H1 (cell line): ENCODE data around the gene MTARC2. TPM values are rescaled to one million over a fixed set of nuclear protein-coding genes. Genes with fewer than 3 reads are reported as not detected.

Experiments
- CTCF ChIA-PET: fragments of 300-600 bp; sonication (Branson Sonifier 250); formaldehyde crosslinking; loops from one replicate; lab custom pipeline; 2021; ENCODE audit not compliant: partially characterized antibody; lab: Charles Lee
- POLR2A ChIA-PET: fragments of 300-600 bp; sonication (Branson Sonifier 250); formaldehyde crosslinking; loops from one replicate; lab custom pipeline; 2021; ENCODE audit warnings: inconsistent platforms; ENCODE audit not compliant: partially characterized antibody; lab: Charles Lee
- DNase-seq, 2 experiments: peaks; one replicate each; pipeline versions ENCODE4 v3.0.0 to v3.0.0-alpha.2; 2010 to 2022; ENCODE audit warnings: low spot score in 2 of 2, low read depth in 1 of 2, mixed read lengths in 1 of 2
- FAIRE-seq: peaks from 2 replicates; lab custom pipeline; 2011; peaks lifted over from hg19 to GRCh38; lab: Jason Lieb, UNC
- H2AFZ ChIP-seq: 2 replicates; pipeline ENCODE4 v1.8.1; 2012; ENCODE audit warnings: low read length, inconsistent platforms
- H2AK5ac ChIP-seq: 2 replicates; pipeline ENCODE4 v1.6.1; 2013; ENCODE audit warnings: low read depth, low read length
- H2BK120ac ChIP-seq: replicated peaks from 2 replicates; pipeline ENCODE3; 2013; ENCODE audit warnings: low read depth, low read length, inconsistent platforms
- H2BK12ac ChIP-seq: 2 replicates; pipeline ENCODE4 v1.6.1; 2013; ENCODE audit warnings: low read depth, low read length
- H2BK15ac ChIP-seq: 2 replicates; pipeline ENCODE4 v1.6.1; 2013; ENCODE audit warnings: low read length
- H2BK20ac ChIP-seq: 2 replicates; pipeline ENCODE4 v1.6.1; 2013; ENCODE audit warnings: low read length
- H2BK5ac ChIP-seq: 2 replicates; pipeline ENCODE4 v1.6.1; 2013; ENCODE audit warnings: low read depth, low read length
- H3K14ac ChIP-seq: 2 replicates; pipeline ENCODE4 v1.6.1; 2013; ENCODE audit warnings: inconsistent platforms; ENCODE audit not compliant: insufficient read length
- H3K18ac ChIP-seq: 2 replicates; pipeline ENCODE4 v1.6.1; 2013; ENCODE audit warnings: low read length; ENCODE audit errors: extremely low read depth
- H3K23ac ChIP-seq: 2 replicates; pipeline ENCODE4 v1.6.1; 2013; ENCODE audit warnings: inconsistent platforms; ENCODE audit not compliant: insufficient read length
- H3K23me2 ChIP-seq: 2 replicates; pipeline ENCODE4 v1.6.1; 2013; ENCODE audit warnings: low read depth, low read length
- H3K27ac ChIP-seq: 2 replicates; pipeline ENCODE4 v1.6.1; 2011; ENCODE audit warnings: low read depth, low read length, inconsistent platforms
- H3K27me3 ChIP-seq, 4 experiments: replicated peaks in 1 of 4; 1 replicate in 1 of 4; 2 replicates in 3 of 4; pipeline versions ENCODE4 v1.6.1 to v1.8.1; 2011 to 2013; ENCODE audit warnings: low read length in 3 of 4, mild to moderate bottlenecking in 3 of 4, inconsistent platforms in 2 of 4, mixed read lengths in 2 of 4, moderate library complexity in 1 of 4; ENCODE audit not compliant: control insufficient read depth in 3 of 4, insufficient read depth in 3 of 4; ENCODE audit errors: extremely low read depth in 1 of 4
- H3K36me3 ChIP-seq, 4 experiments: 2 replicates each; pipeline versions ENCODE4 v1.6.1 to v1.8.1; 2011 to 2013; ENCODE audit warnings: mild to moderate bottlenecking in 4 of 4, low read length in 3 of 4, moderate library complexity in 2 of 4, control low read depth in 1 of 4, inconsistent platforms in 1 of 4; ENCODE audit not compliant: insufficient read depth in 4 of 4, control insufficient read depth in 2 of 4
- H3K4ac ChIP-seq: replicated peaks from 2 replicates; pipeline ENCODE3; 2013; ENCODE audit warnings: low read length, low read depth, mixed read lengths, inconsistent platforms; ENCODE audit not compliant: insufficient read length
- H3K4me1 ChIP-seq, 4 experiments: replicated peaks in 1 of 4; 1 replicate in 1 of 4; 2 replicates in 3 of 4; pipeline versions ENCODE4 v1.6.1 to v1.8.1; 2011 to 2013; ENCODE audit warnings: low read length in 3 of 4, inconsistent platforms in 2 of 4, mixed read lengths in 1 of 4; ENCODE audit not compliant: insufficient read depth in 4 of 4, control insufficient read depth in 3 of 4
- H3K4me2 ChIP-seq, 2 experiments: 2 replicates each; pipeline versions ENCODE4 v1.6.1 to v1.8.1; 2011 to 2013; ENCODE audit warnings: low read depth in 2 of 2, low read length in 2 of 2, control low read depth in 1 of 2, inconsistent platforms in 1 of 2, mild to moderate bottlenecking in 1 of 2; ENCODE audit not compliant: insufficient read depth in 1 of 2
- H3K4me3 ChIP-seq, 4 experiments: fragments of 200-600, 300-600 bp in 1 of 4; sonication (generic), shearing (Covaris generic), sonication (Bioruptor Twin) in 1 of 4; 2 replicates each; pipeline versions ENCODE4 v1.5.1 to v1.8.1; 2011 to 2016; ENCODE audit warnings: low read length in 4 of 4, low read depth in 3 of 4, control low read depth in 2 of 4, inconsistent platforms in 2 of 4, mild to moderate bottlenecking in 2 of 4, mixed read lengths in 1 of 4, moderate library complexity in 1 of 4; ENCODE audit not compliant: insufficient read depth in 2 of 4; ENCODE audit errors: extremely low read depth in 1 of 4
- H3K56ac ChIP-seq: replicated peaks from 2 replicates; pipeline ENCODE3; 2013; ENCODE audit warnings: low read depth, mild to moderate bottlenecking, mixed read lengths, low read length, inconsistent platforms; ENCODE audit not compliant: insufficient read length
- H3K79me1 ChIP-seq: 2 replicates; pipeline ENCODE4 v1.6.1; 2013; ENCODE audit warnings: low read depth, low read length, control low read depth
- H3K79me2 ChIP-seq, 2 experiments: 2 replicates each; pipeline versions ENCODE4 v1.6.1 to v1.8.1; 2012 to 2013; ENCODE audit warnings: low read length in 2 of 2, mild to moderate bottlenecking in 2 of 2, inconsistent platforms in 1 of 2; ENCODE audit not compliant: insufficient read depth in 2 of 2, control insufficient read depth in 1 of 2
- H3K9ac ChIP-seq, 4 experiments: replicated peaks in 1 of 4; 1 replicate in 1 of 4; 2 replicates in 3 of 4; pipeline versions ENCODE4 v1.6.1 to v1.8.1; 2011 to 2013; ENCODE audit warnings: low read depth in 3 of 4, low read length in 3 of 4, control low read depth in 2 of 4, mild to moderate bottlenecking in 2 of 4, moderate library complexity in 2 of 4, inconsistent platforms in 1 of 4; ENCODE audit errors: extremely low read depth in 1 of 4
- H3K9me3 ChIP-seq, 2 experiments: 2 replicates each; pipeline versions ENCODE4 v1.6.1 to v1.8.1; 2012 to 2013; ENCODE audit warnings: mild to moderate bottlenecking in 2 of 2, moderate library complexity in 2 of 2, control low read depth in 1 of 2, inconsistent platforms in 1 of 2, low read depth in 1 of 2, low read length in 1 of 2, mixed read lengths in 1 of 2; ENCODE audit not compliant: insufficient read depth in 2 of 2
- H4K20me1 ChIP-seq, 2 experiments: replicated peaks in 1 of 2; 2 replicates each; pipeline versions ENCODE3 to v1.8.1; 2011 to 2013; ENCODE audit warnings: inconsistent platforms in 2 of 2, low read length in 2 of 2, mild to moderate bottlenecking in 1 of 2; ENCODE audit not compliant: insufficient read depth in 2 of 2, control insufficient read depth in 1 of 2
- H4K5ac ChIP-seq: 2 replicates; pipeline ENCODE4 v1.6.1; 2013; ENCODE audit warnings: low read length, low read depth, mixed read lengths, inconsistent platforms; ENCODE audit not compliant: insufficient read length
- H4K8ac ChIP-seq: 2 replicates; pipeline ENCODE4 v1.8.0; 2013; ENCODE audit warnings: mild to moderate bottlenecking, moderate library complexity, low read length, inconsistent platforms; ENCODE audit not compliant: insufficient read depth; ENCODE audit errors: extremely low read depth
- H4K91ac ChIP-seq: replicated peaks from 2 replicates; pipeline ENCODE3; 2013; ENCODE audit warnings: low read length, mixed read lengths, inconsistent platforms; ENCODE audit not compliant: insufficient read length
- ATF2 ChIP-seq: IDR thresholded peaks from 2 replicates; pipeline ENCODE4 v1.6.1; 2012; ENCODE audit warnings: low read length, inconsistent platforms
- whole genome bisulfite sequencing, 2 experiments: shearing (Covaris generic) in 1 of 2; methylation state at CpG; one replicate each; pipeline versions ENCODE4 v1.1.6 to v1.1.7; 2013 to 2015; ENCODE audit warnings: low lambda C conversion rate in 2 of 2, mixed read lengths in 2 of 2, inconsistent platforms in 1 of 2, low coverage in 1 of 2, missing lambda C conversion rate in 1 of 2; ENCODE audit not compliant: insufficient replicate concordance in 2 of 2, insufficient coverage in 1 of 2, insufficient read length in 1 of 2; ENCODE audit errors: extremely low coverage in 1 of 2, missing lambda C conversion rate in 1 of 2; 5-methylcytosine and 5-hydroxymethylcytosine counted together
- polyA plus RNA-seq, 7 experiments: library from polyadenylated mRNA; depleted of rRNA in 3 of 7; stranded (reverse) in 5 of 7; unstranded in 2 of 7; fragments of >200 nt in 5 of 7; fragments of 200-250 nt in 2 of 7; gene quantifications; 1 replicate in 5 of 7; 2 replicates in 1 of 7; 4 replicates in 1 of 7; pipeline versions ENCODE4 v1.2.1 to v1.2.3, GENCODE V29; 2011 to 2013; ENCODE audit warnings: missing spikeins in 2 of 7, mixed read lengths in 2 of 7
- total RNA-seq: library from RNA; stranded (reverse); fragmentation: NEBNext Ultra II Directional; extraction: Animal tissue kit (Norgen Biotek cat#: 25700); gene quantifications from 2 replicates; pipeline ENCODE4 v1.2.1, GENCODE V29; 2021

The MTARC2 gene
- total and polyA plus RNA-seq, 2 of the 8 experiments (the other 6 are each of a cell fraction or from before 2014, with no cell fraction given) = 7.2 to 7.9 TPM

DNA sequence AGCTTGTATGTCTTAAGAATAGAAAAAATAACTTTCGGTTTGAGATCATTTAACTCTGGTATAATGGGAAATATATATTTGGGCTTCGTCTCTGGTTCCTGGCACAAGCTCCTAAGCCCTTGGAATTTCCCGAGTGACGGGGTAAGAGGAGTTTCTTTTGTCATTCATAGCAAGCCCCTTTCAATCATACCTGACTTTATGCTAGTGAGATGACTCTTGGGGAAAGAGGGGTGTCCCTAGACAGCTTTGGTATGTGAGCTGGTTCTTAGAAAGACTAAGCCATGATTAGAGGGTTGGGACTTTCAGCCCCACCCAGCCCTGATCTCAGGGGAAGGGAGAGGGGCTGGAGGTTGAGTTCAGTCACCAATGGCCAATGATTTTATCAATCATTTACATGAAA is 24.7 kb downstream of the MTARC2 start:
- DNase-seq = no peak
- Histone ChIP-seq H3K36me3 (no peaks in the 10 kb centered on the region), H3K4me2 (no peak overlapping the region), H3K79me2 (no peaks in the 10 kb centered on the region), H3K9me3 (no peaks in the 10 kb centered on the region), H2BK120ac (no peak overlapping the region), H3K23ac (no peak overlapping the region), H2BK20ac (no peak overlapping the region), H4K91ac (no peak overlapping the region), H3K27ac (no peak overlapping the region), H2AFZ (no peak overlapping the region), H3K18ac (no peak overlapping the region), H3K23me2 (no peaks in the 10 kb centered on the region), H4K20me1 (no peaks in the 10 kb centered on the region), H4K8ac (no peak overlapping the region), H2BK5ac (no peak overlapping the region), H3K9ac (no peak overlapping the region), H3K4me1 (no peaks in the 10 kb centered on the region), H3K4me3 (no peak overlapping the region), H3K14ac (no peak overlapping the region), H3K4ac (no peak overlapping the region), H4K5ac (no peak overlapping the region), H3K79me1 (no peaks in the 10 kb centered on the region), H2AK5ac (no peak overlapping the region), H2BK12ac (no peak overlapping the region), H2BK15ac (no peak overlapping the region), H3K56ac (no peak overlapping the region), H3K27me3 (no peaks in the 10 kb centered on the region)
- CTCF ChIA-PET = interaction anchor here (0.6 to 1.7 kb wide), 6 partner anchors 10 to 103 kb away, joined by 3 to 4 read pairs (median 3); partner anchors contain the start of gene MTARC1
- FAIRE-seq = no peak
- POLR2A ChIA-PET = interaction anchor here (0.8 kb wide), 1 partner anchor 9 kb away, joined by 3 read pairs; no protein-coding TSS in a partner anchor
- 100% methylated on average over 3 of the region's 4 CpGs; no CpG with 5 or more reads in 1 of the 2 experiments for WGBS, 2 experiments
- no peak for TF ChIP-seq ATF2
